GM12864 (cell line): Measurements from ENCODE around the gene CERS6.

ENCODE experiments used
- DNase-seq: peaks from one replicate; pipeline ENCODE4 v3.0.0-alpha.2; 2011; ENCODE audit warnings: low read depth
- H3K4me3 ChIP-seq: 2 replicates; pipeline ENCODE4 v1.5.1; 2011; ENCODE audit warnings: mild to moderate bottlenecking, low read depth, low read length, control low read depth
- CTCF ChIP-seq: IDR thresholded peaks from 2 replicates; pipeline ENCODE4 v1.5.1; 2011; ENCODE audit warnings: low read depth, mild to moderate bottlenecking, moderate library complexity, low read length, control low read depth, inconsistent platforms; ENCODE audit errors: missing control alignments

Gene CERS6

GRCh38 chr2:168607992-168608391 is 151.9 kb downstream of the CERS6 start:
- TF ChIP-seq CTCF: no peak
- no peak for DNase-seq
- no peak overlapping the region for H3K4me3 ChIP-seq

- no peak for TF ChIP-seq CTCF
- no peak for DNase-seq
- no peak overlapping the region for H3K4me3 ChIP-seq
These were observed 152.7 kb downstream of the CERS6 start for GRCh38 chr2:168608796-168609195.

- no peak for TF ChIP-seq CTCF
- DNase-seq: no peak
- no peak overlapping the region for H3K4me3 ChIP-seq
These were observed 155.0 kb downstream of the CERS6 start for GRCh38 chr2:168611091-168611490.

GRCh38 chr2:168611896-168612650 is 156.0 kb downstream of the CERS6 start:
- H3K4me3 ChIP-seq: no peak overlapping the region
- TF ChIP-seq CTCF: no peak
- DNase-seq: no peak

GRCh38 chr2:168612719-168613118 is 156.6 kb downstream of the CERS6 start:
- DNase-seq: no peak
- no peak overlapping the region for H3K4me3 ChIP-seq
- no peak for TF ChIP-seq CTCF

- TF ChIP-seq CTCF: no peak
- DNase-seq: no peak
- H3K4me3 ChIP-seq: no peak overlapping the region
These were observed 157.5 kb downstream of the CERS6 start for GRCh38 chr2:168613551-168613950.
